ENCODE data around the gene ADAMTS6. TPM values are rescaled to one million over a fixed set of nuclear protein-coding genes. Genes with fewer than 3 reads are reported as not detected.

The ADAMTS6 gene, protein sequence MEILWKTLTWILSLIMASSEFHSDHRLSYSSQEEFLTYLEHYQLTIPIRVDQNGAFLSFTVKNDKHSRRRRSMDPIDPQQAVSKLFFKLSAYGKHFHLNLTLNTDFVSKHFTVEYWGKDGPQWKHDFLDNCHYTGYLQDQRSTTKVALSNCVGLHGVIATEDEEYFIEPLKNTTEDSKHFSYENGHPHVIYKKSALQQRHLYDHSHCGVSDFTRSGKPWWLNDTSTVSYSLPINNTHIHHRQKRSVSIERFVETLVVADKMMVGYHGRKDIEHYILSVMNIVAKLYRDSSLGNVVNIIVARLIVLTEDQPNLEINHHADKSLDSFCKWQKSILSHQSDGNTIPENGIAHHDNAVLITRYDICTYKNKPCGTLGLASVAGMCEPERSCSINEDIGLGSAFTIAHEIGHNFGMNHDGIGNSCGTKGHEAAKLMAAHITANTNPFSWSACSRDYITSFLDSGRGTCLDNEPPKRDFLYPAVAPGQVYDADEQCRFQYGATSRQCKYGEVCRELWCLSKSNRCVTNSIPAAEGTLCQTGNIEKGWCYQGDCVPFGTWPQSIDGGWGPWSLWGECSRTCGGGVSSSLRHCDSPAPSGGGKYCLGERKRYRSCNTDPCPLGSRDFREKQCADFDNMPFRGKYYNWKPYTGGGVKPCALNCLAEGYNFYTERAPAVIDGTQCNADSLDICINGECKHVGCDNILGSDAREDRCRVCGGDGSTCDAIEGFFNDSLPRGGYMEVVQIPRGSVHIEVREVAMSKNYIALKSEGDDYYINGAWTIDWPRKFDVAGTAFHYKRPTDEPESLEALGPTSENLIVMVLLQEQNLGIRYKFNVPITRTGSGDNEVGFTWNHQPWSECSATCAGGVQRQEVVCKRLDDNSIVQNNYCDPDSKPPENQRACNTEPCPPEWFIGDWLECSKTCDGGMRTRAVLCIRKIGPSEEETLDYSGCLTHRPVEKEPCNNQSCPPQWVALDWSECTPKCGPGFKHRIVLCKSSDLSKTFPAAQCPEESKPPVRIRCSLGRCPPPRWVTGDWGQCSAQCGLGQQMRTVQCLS (N-terminal part only)
- 1 to 10 TPM in 2 of 3 donors, under 1 TPM in 1; 0.69 to 3.6 (median 1.4) TPM for total RNA-seq
- long read RNA-seq, donor 1, partial matches to known transcripts: 1 of 1 reads
- long read RNA-seq, donor 1, other reads (novel, unspliced or antisense): 0 of 1 reads
- long read RNA-seq, donor 2, partial matches to known transcripts: 0 of 1 reads
- long read RNA-seq, donor 2, other reads (novel, unspliced or antisense): 1 of 1 reads

DNA sequence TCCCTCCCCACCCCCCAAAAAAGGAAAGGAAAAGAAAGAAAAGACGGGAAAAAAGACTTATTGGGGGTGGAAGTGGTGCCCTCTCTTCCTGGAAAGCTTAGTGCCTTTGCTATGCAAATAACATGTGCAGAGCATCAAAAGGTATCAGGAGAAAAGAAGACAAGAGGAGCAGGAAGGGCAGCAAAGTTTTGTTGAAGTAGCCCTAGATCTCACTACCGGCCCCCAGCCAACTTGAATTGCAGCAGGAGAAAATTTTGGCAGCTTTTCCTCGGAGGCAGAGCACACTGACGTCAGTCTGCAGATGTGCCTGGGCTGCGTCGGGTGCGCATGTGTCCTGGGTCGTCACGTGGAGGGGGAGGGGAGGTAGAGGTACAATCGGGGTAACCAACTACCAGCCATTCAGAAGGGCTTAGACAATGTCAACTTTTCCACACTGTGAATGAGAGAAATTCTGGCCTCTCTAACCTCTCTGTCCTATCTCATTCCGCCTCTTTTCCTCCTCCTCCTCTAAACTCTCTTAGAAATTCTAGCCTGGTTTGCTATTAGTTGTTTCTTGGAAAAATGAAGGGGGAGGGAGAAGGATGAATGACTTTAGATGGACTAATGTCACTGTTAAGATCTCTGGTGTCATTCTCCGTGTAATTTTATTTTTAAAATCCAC, at the start of gene ADAMTS6:
TSS of gene ADAMTS6 (minus strand) at position 286 of the 661 bp plus-strand sequence. CDS start 8,247 bp downstream, outside the sequence.
- Histone ChIP-seq H3K36me3 (ENCODE audit: low read depth) (no peaks in the 10 kb centered on the region), H3K9me3 (no peaks in the 10 kb centered on the region), H3K4me1 (ENCODE audit: low read depth) (peaks cover 17% of the 10 kb centered on the region), H3K4me3 (peak within 1 kb of the TSS; percentile 2)
- peak; percentile 78 to 86 (median 86) for DNase-seq
- TF ChIP-seq, protein P1, sequence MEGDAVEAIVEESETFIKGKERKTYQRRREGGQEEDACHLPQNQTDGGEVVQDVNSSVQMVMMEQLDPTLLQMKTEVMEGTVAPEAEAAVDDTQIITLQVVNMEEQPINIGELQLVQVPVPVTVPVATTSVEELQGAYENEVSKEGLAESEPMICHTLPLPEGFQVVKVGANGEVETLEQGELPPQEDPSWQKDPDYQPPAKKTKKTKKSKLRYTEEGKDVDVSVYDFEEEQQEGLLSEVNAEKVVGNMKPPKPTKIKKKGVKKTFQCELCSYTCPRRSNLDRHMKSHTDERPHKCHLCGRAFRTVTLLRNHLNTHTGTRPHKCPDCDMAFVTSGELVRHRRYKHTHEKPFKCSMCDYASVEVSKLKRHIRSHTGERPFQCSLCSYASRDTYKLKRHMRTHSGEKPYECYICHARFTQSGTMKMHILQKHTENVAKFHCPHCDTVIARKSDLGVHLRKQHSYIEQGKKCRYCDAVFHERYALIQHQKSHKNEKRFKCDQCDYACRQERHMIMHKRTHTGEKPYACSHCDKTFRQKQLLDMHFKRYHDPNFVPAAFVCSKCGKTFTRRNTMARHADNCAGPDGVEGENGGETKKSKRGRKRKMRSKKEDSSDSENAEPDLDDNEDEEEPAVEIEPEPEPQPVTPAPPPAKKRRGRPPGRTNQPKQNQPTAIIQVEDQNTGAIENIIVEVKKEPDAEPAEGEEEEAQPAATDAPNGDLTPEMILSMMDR (IDR thresholded peaks at IDR 0.05): no peak
- ATAC-seq: peak; percentile 86
- intact Hi-C loops (cut with DNase I, micrococcal nuclease): loop anchor here (2.0 to 10.0 kb wide), 5 partner anchors 379 to 847 kb away; no protein-coding TSS in a partner anchor

DNA sequence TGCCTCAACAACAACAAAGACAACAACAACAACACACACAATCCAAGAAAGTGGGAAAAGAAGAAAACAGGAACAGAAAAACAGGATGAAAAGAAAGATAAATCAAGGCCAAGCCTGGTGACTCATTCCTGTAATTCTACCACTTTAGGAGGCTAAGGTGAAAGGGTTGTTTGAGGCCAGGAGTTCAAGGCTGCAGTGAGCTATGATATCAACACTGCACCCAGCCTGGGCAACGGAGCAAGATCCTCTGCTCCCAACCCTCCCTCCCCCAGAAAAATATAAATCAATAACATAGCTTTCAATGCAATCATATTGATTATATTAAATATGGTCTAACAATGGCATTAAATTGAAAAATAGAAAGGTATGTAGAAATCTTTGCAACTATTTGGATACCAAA, 49.2 kb upstream of the ADAMTS6 start:
- H3K4me1 ChIP-seq (ENCODE audit: low read depth): no peaks in the 10 kb centered on the region
- DNase-seq (no peak), ATAC-seq (no peak)
- TF ChIP-seq, protein P1 (IDR thresholded peaks at IDR 0.05): no peak
- no peaks in the 10 kb centered on the region for H3K9me3 ChIP-seq
- no peak overlapping the region for H3K4me3 ChIP-seq
- intact Hi-C loops (cut with DNase I, micrococcal nuclease): no loop called here
- no peaks in the 10 kb centered on the region for H3K36me3 ChIP-seq (ENCODE audit: low read depth)

DNA sequence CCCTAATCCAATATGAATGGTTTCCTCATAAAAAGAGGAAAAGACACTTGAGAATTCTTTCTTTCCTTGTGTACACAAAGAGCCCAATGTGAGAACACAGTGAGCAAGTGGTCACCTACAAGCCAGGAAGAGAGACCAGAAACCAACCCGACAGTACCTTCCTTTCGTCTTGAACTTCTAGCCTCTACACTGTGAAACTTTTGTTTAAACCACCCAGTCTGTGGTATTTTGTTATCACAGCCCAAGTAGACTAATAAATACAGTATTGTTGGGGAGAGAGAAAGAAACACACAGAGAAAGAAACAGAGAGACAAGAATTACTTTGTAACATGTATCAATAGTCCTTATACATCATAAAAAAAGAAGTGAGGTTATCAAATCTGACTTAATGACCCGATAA, 44.0 kb upstream of the ADAMTS6 start:
- intact Hi-C loops (cut with DNase I, micrococcal nuclease): no loop called here
- no peaks in the 10 kb centered on the region for H3K4me1 ChIP-seq (ENCODE audit: low read depth)
- DNase-seq (no peak), ATAC-seq (no peak)
- no peaks in the 10 kb centered on the region for H3K36me3 ChIP-seq (ENCODE audit: low read depth)
- TF ChIP-seq, protein P1 (IDR thresholded peaks at IDR 0.05): no peak
- H3K9me3 ChIP-seq: no peaks in the 10 kb centered on the region
- H3K4me3 ChIP-seq: no peak overlapping the region

DNA sequence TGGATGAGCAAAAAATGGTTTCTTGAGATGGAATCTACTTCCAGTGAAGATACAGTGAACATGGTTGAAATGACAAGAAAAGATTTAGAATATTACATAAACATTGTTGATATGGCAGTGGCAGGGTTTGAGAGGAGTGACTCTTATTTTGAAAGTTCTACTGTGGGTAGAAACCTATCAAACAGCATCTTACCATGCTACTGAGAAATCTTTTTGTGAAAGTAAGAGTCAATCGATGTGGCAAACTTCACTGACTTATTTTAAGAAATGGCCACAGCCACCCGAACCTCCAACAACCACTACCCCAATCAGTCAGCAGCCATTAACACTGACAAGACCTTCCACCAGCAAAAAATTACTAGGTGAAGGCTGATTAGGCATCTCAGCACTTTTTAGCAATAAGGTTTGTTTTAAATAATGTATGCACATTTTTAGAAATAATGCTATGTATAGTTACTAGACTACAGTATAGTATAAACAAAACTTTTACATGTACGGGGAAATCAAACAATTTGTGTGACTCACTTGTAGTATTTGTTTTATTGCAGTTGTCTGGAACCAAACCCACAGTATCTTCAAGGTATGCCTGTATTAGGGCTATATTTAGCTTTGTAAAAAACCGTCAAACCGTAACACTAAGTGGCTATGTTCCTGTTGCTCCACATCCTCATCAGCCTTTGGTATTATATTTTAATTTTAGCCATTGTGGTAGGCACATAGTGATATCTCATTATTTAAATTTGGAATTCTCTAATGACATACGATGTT, 30.6 kb upstream of the ADAMTS6 start:
- Histone ChIP-seq H3K9me3 (no peaks in the 10 kb centered on the region), H3K4me1 (ENCODE audit: low read depth) (no peaks in the 10 kb centered on the region), H3K36me3 (ENCODE audit: low read depth) (no peaks in the 10 kb centered on the region), H3K4me3 (no peak overlapping the region)
- DNase-seq: no peak
- intact Hi-C loops (cut with DNase I, micrococcal nuclease): no loop called here
- TF ChIP-seq, protein P1 (IDR thresholded peaks at IDR 0.05): no peak
- peak; percentile 15 for ATAC-seq

All from mucosa of descending colon (tissue), 3 donors.